H1 (cell line): ENCODE results near the gene MLLT6. TPM values are rescaled to one million over a fixed set of nuclear protein-coding genes. Genes with fewer than 3 reads are reported as not detected.

Experiments
- CTCF ChIA-PET: fragments of 300-600 bp; sonication (Branson Sonifier 250); formaldehyde crosslinking; loops from one replicate; lab custom pipeline; 2021; ENCODE audit not compliant: partially characterized antibody; lab: Charles Lee
- POLR2A ChIA-PET: fragments of 300-600 bp; sonication (Branson Sonifier 250); formaldehyde crosslinking; loops from one replicate; lab custom pipeline; 2021; ENCODE audit warnings: inconsistent platforms; ENCODE audit not compliant: partially characterized antibody; lab: Charles Lee
- DNase-seq, 2 experiments: peaks; one replicate each; pipeline versions ENCODE4 v3.0.0 to v3.0.0-alpha.2; 2010 to 2022; ENCODE audit warnings: low spot score in 2 of 2, low read depth in 1 of 2, mixed read lengths in 1 of 2
- FAIRE-seq: peaks from 2 replicates; lab custom pipeline; 2011; peaks lifted over from hg19 to GRCh38; lab: Jason Lieb, UNC
- H2AFZ ChIP-seq: 2 replicates; pipeline ENCODE4 v1.8.1; 2012; ENCODE audit warnings: low read length, inconsistent platforms
- H2AK5ac ChIP-seq: 2 replicates; pipeline ENCODE4 v1.6.1; 2013; ENCODE audit warnings: low read depth, low read length
- H2BK120ac ChIP-seq: replicated peaks from 2 replicates; pipeline ENCODE3; 2013; ENCODE audit warnings: low read depth, low read length, inconsistent platforms
- H2BK12ac ChIP-seq: 2 replicates; pipeline ENCODE4 v1.6.1; 2013; ENCODE audit warnings: low read depth, low read length
- H2BK15ac ChIP-seq: 2 replicates; pipeline ENCODE4 v1.6.1; 2013; ENCODE audit warnings: low read length
- H2BK20ac ChIP-seq: 2 replicates; pipeline ENCODE4 v1.6.1; 2013; ENCODE audit warnings: low read length
- H2BK5ac ChIP-seq: 2 replicates; pipeline ENCODE4 v1.6.1; 2013; ENCODE audit warnings: low read depth, low read length
- H3K14ac ChIP-seq: 2 replicates; pipeline ENCODE4 v1.6.1; 2013; ENCODE audit warnings: inconsistent platforms; ENCODE audit not compliant: insufficient read length
- H3K18ac ChIP-seq: 2 replicates; pipeline ENCODE4 v1.6.1; 2013; ENCODE audit warnings: low read length; ENCODE audit errors: extremely low read depth
- H3K23ac ChIP-seq: 2 replicates; pipeline ENCODE4 v1.6.1; 2013; ENCODE audit warnings: inconsistent platforms; ENCODE audit not compliant: insufficient read length
- H3K23me2 ChIP-seq: 2 replicates; pipeline ENCODE4 v1.6.1; 2013; ENCODE audit warnings: low read depth, low read length
- H3K27ac ChIP-seq: 2 replicates; pipeline ENCODE4 v1.6.1; 2011; ENCODE audit warnings: low read depth, low read length, inconsistent platforms
- H3K27me3 ChIP-seq, 4 experiments: replicated peaks in 1 of 4; 1 replicate in 1 of 4; 2 replicates in 3 of 4; pipeline versions ENCODE4 v1.6.1 to v1.8.1; 2011 to 2013; ENCODE audit warnings: low read length in 3 of 4, mild to moderate bottlenecking in 3 of 4, inconsistent platforms in 2 of 4, mixed read lengths in 2 of 4, moderate library complexity in 1 of 4; ENCODE audit not compliant: control insufficient read depth in 3 of 4, insufficient read depth in 3 of 4; ENCODE audit errors: extremely low read depth in 1 of 4
- H3K36me3 ChIP-seq, 4 experiments: 2 replicates each; pipeline versions ENCODE4 v1.6.1 to v1.8.1; 2011 to 2013; ENCODE audit warnings: mild to moderate bottlenecking in 4 of 4, low read length in 3 of 4, moderate library complexity in 2 of 4, control low read depth in 1 of 4, inconsistent platforms in 1 of 4; ENCODE audit not compliant: insufficient read depth in 4 of 4, control insufficient read depth in 2 of 4
- H3K4ac ChIP-seq: replicated peaks from 2 replicates; pipeline ENCODE3; 2013; ENCODE audit warnings: low read length, low read depth, mixed read lengths, inconsistent platforms; ENCODE audit not compliant: insufficient read length
- H3K4me1 ChIP-seq, 4 experiments: replicated peaks in 1 of 4; 1 replicate in 1 of 4; 2 replicates in 3 of 4; pipeline versions ENCODE4 v1.6.1 to v1.8.1; 2011 to 2013; ENCODE audit warnings: low read length in 3 of 4, inconsistent platforms in 2 of 4, mixed read lengths in 1 of 4; ENCODE audit not compliant: insufficient read depth in 4 of 4, control insufficient read depth in 3 of 4
- H3K4me2 ChIP-seq, 2 experiments: 2 replicates each; pipeline versions ENCODE4 v1.6.1 to v1.8.1; 2011 to 2013; ENCODE audit warnings: low read depth in 2 of 2, low read length in 2 of 2, control low read depth in 1 of 2, inconsistent platforms in 1 of 2, mild to moderate bottlenecking in 1 of 2; ENCODE audit not compliant: insufficient read depth in 1 of 2
- H3K4me3 ChIP-seq, 4 experiments: fragments of 200-600, 300-600 bp in 1 of 4; sonication (generic), shearing (Covaris generic), sonication (Bioruptor Twin) in 1 of 4; 2 replicates each; pipeline versions ENCODE4 v1.5.1 to v1.8.1; 2011 to 2016; ENCODE audit warnings: low read length in 4 of 4, low read depth in 3 of 4, control low read depth in 2 of 4, inconsistent platforms in 2 of 4, mild to moderate bottlenecking in 2 of 4, mixed read lengths in 1 of 4, moderate library complexity in 1 of 4; ENCODE audit not compliant: insufficient read depth in 2 of 4; ENCODE audit errors: extremely low read depth in 1 of 4
- H3K56ac ChIP-seq: replicated peaks from 2 replicates; pipeline ENCODE3; 2013; ENCODE audit warnings: low read depth, mild to moderate bottlenecking, mixed read lengths, low read length, inconsistent platforms; ENCODE audit not compliant: insufficient read length
- H3K79me1 ChIP-seq: 2 replicates; pipeline ENCODE4 v1.6.1; 2013; ENCODE audit warnings: low read depth, low read length, control low read depth
- H3K79me2 ChIP-seq, 2 experiments: 2 replicates each; pipeline versions ENCODE4 v1.6.1 to v1.8.1; 2012 to 2013; ENCODE audit warnings: low read length in 2 of 2, mild to moderate bottlenecking in 2 of 2, inconsistent platforms in 1 of 2; ENCODE audit not compliant: insufficient read depth in 2 of 2, control insufficient read depth in 1 of 2
- H3K9ac ChIP-seq, 4 experiments: replicated peaks in 1 of 4; 1 replicate in 1 of 4; 2 replicates in 3 of 4; pipeline versions ENCODE4 v1.6.1 to v1.8.1; 2011 to 2013; ENCODE audit warnings: low read depth in 3 of 4, low read length in 3 of 4, control low read depth in 2 of 4, mild to moderate bottlenecking in 2 of 4, moderate library complexity in 2 of 4, inconsistent platforms in 1 of 4; ENCODE audit errors: extremely low read depth in 1 of 4
- H3K9me3 ChIP-seq, 2 experiments: 2 replicates each; pipeline versions ENCODE4 v1.6.1 to v1.8.1; 2012 to 2013; ENCODE audit warnings: mild to moderate bottlenecking in 2 of 2, moderate library complexity in 2 of 2, control low read depth in 1 of 2, inconsistent platforms in 1 of 2, low read depth in 1 of 2, low read length in 1 of 2, mixed read lengths in 1 of 2; ENCODE audit not compliant: insufficient read depth in 2 of 2
- H4K20me1 ChIP-seq, 2 experiments: replicated peaks in 1 of 2; 2 replicates each; pipeline versions ENCODE3 to v1.8.1; 2011 to 2013; ENCODE audit warnings: inconsistent platforms in 2 of 2, low read length in 2 of 2, mild to moderate bottlenecking in 1 of 2; ENCODE audit not compliant: insufficient read depth in 2 of 2, control insufficient read depth in 1 of 2
- H4K5ac ChIP-seq: 2 replicates; pipeline ENCODE4 v1.6.1; 2013; ENCODE audit warnings: low read length, low read depth, mixed read lengths, inconsistent platforms; ENCODE audit not compliant: insufficient read length
- H4K8ac ChIP-seq: 2 replicates; pipeline ENCODE4 v1.8.0; 2013; ENCODE audit warnings: mild to moderate bottlenecking, moderate library complexity, low read length, inconsistent platforms; ENCODE audit not compliant: insufficient read depth; ENCODE audit errors: extremely low read depth
- H4K91ac ChIP-seq: replicated peaks from 2 replicates; pipeline ENCODE3; 2013; ENCODE audit warnings: low read length, mixed read lengths, inconsistent platforms; ENCODE audit not compliant: insufficient read length
- CBX5 ChIP-seq: fragments of 300-800, 300-1000 bp; sonication (generic); IDR thresholded peaks from 2 replicates; pipeline ENCODE4 v1.7.1; 2016; ENCODE audit warnings: antibody characterized with exemption, low read length, low read depth
- CEBPB ChIP-seq: IDR thresholded peaks from 2 replicates; pipeline ENCODE4 v1.6.1; 2012; ENCODE audit warnings: low read depth, low read length
- CHD1 ChIP-seq: IDR thresholded peaks from 2 replicates; pipeline ENCODE4 v1.6.1; 2012; ENCODE audit warnings: low read depth, low read length, improper control_type of control experiment
- CHD2 ChIP-seq: IDR thresholded peaks from 2 replicates; pipeline ENCODE4 v1.6.1; 2012; ENCODE audit warnings: low read length, improper control_type of control experiment
- CTBP2 ChIP-seq: IDR thresholded peaks from 2 replicates; pipeline ENCODE4 v1.7.0; 2011; ENCODE audit warnings: borderline replicate concordance, mild to moderate bottlenecking, moderate library complexity, mixed read lengths, low read length; ENCODE audit not compliant: insufficient read depth, insufficient read length
- EGR1 ChIP-seq: IDR thresholded peaks from 2 replicates; pipeline ENCODE4 v1.6.1; 2011; ENCODE audit warnings: low read depth, low read length, borderline replicate concordance
- EZH2 ChIP-seq: fragments of 200-600 bp; sonication (generic); IDR thresholded peaks from 2 replicates; pipeline ENCODE4 v1.7.1; 2012; ENCODE audit warnings: low read depth, mild to moderate bottlenecking, moderate library complexity, low read length, inconsistent platforms; ENCODE audit not compliant: severe bottlenecking
- MAFK ChIP-seq: IDR thresholded peaks from 2 replicates; pipeline ENCODE4 v1.6.1; 2012; ENCODE audit warnings: low read depth, mild to moderate bottlenecking, improper control_type of control experiment, low read length
- SIRT6 ChIP-seq: IDR thresholded peaks from one replicate; pipeline ENCODE4 v1.7.1; 2012; ENCODE audit warnings: low read length, inconsistent platforms
- SIX5 ChIP-seq: IDR thresholded peaks from 2 replicates; pipeline ENCODE4 v1.6.1; 2011; ENCODE audit warnings: mild to moderate bottlenecking, low read depth, low read length
- SP1 ChIP-seq: IDR thresholded peaks from 2 replicates; pipeline ENCODE4 v1.6.1; 2011; ENCODE audit warnings: low read depth, low read length
- WGBS, 2 experiments: shearing (Covaris generic) in 1 of 2; methylation state at CpG; one replicate each; pipeline versions ENCODE4 v1.1.6 to v1.1.7; 2013 to 2015; ENCODE audit warnings: low lambda C conversion rate in 2 of 2, mixed read lengths in 2 of 2, inconsistent platforms in 1 of 2, low coverage in 1 of 2, missing lambda C conversion rate in 1 of 2; ENCODE audit not compliant: insufficient replicate concordance in 2 of 2, insufficient coverage in 1 of 2, insufficient read length in 1 of 2; ENCODE audit errors: extremely low coverage in 1 of 2, missing lambda C conversion rate in 1 of 2; 5-methylcytosine and 5-hydroxymethylcytosine counted together
- polyA plus RNA-seq, 7 experiments: library from polyadenylated mRNA; depleted of rRNA in 3 of 7; stranded (reverse) in 5 of 7; unstranded in 2 of 7; fragments of >200 nt in 5 of 7; fragments of 200-250 nt in 2 of 7; gene quantifications; 1 replicate in 5 of 7; 2 replicates in 1 of 7; 4 replicates in 1 of 7; pipeline versions ENCODE4 v1.2.1 to v1.2.3, GENCODE V29; 2011 to 2013; ENCODE audit warnings: missing spikeins in 2 of 7, mixed read lengths in 2 of 7
- total RNA-seq: library from RNA; stranded (reverse); fragmentation: NEBNext Ultra II Directional; extraction: Animal tissue kit (Norgen Biotek cat#: 25700); gene quantifications from 2 replicates; pipeline ENCODE4 v1.2.1, GENCODE V29; 2021

Gene MLLT6
- total and polyA plus RNA-seq, 2 of the 8 experiments (the other 6 are each of a cell fraction or from before 2014, with no cell fraction given), result 6.5 to 8.0 TPM

- Histone ChIP-seq H3K36me3 (no peaks in the 10 kb centered on the region; a peak in 1 of 8 replicates), H4K20me1 (peaks cover 0 to 2% of the 10 kb centered on the region in 2 experiments), H3K27me3 (peaks cover 27 to 42% (median 39%) of the 10 kb centered on the region in 4 experiments), H3K9me3 (no peaks in the 10 kb centered on the region), H2BK5ac (no peak overlapping the region), H2AK5ac (no peak overlapping the region), H3K4ac (no peak overlapping the region), H4K91ac (no peak overlapping the region), H3K9ac (no peak overlapping the region), H3K27ac (no peak overlapping the region), H3K23me2 (peaks cover 9% of the 10 kb centered on the region; the same call in 1 of the 2 replicates), H4K8ac (no peak overlapping the region), H2BK12ac (no peak overlapping the region), H3K4me2 (no peak overlapping the region), H2AFZ (no peak overlapping the region), H3K14ac (no peak overlapping the region), H3K79me1 (no peaks in the 10 kb centered on the region), H2BK20ac (no peak overlapping the region), H3K4me3 (no peak overlapping the region), H2BK15ac (no peak overlapping the region), H3K18ac (no peak overlapping the region), H3K4me1 (peaks cover 0 to 12% (median 5%) of the 10 kb centered on the region in 4 experiments; a peak in 6 of 7 replicates), H4K5ac (no peak overlapping the region), H3K56ac (no peak overlapping the region), H3K23ac (no peak overlapping the region), H3K79me2 (no peaks in the 10 kb centered on the region), H2BK120ac (no peak overlapping the region)
- no peak for FAIRE-seq
- ChIA-PET POLR2A (interaction anchor here (0.7 to 1.2 kb wide), 4 partner anchors 14 to 62 kb away, joined by 3 to 4 read pairs (median 3); no protein-coding TSS in a partner anchor), CTCF (interaction anchor here (0.6 to 29.5 kb wide), 23 partner anchors 9 to 765 kb away, joined by 3 to 795 read pairs (median 10); partner anchors contain the start of genes ARHGAP23, CISD3 and SRCIN1)
- 90% methylated on average over 6 of the region's 6 CpGs; no CpG with 5 or more reads in 1 of the 2 experiments for WGBS, 2 experiments
- no peak for TF ChIP-seq SIRT6
- TF ChIP-seq CBX5, result no peak
- no peak for TF ChIP-seq CHD1
- no peak for TF ChIP-seq EGR1
- TF ChIP-seq CTBP2, result no peak
- no peak for TF ChIP-seq MAFK
- TF ChIP-seq CEBPB, result no peak
- TF ChIP-seq CHD2, result no peak
- TF ChIP-seq SIX5, result no peak
- TF ChIP-seq EZH2, result no peak
- TF ChIP-seq SP1, result no peak
- DNase-seq, result no peak
These were observed 27.3 kb upstream of the MLLT6 start for GRCh38 chr17:38677819-38678218.
